Glutamatergic neuron (in vitro differentiated cells): Measurements from ENCODE around the gene ACBD6. TPM values are rescaled to one million over a fixed set of nuclear protein-coding genes. Genes with fewer than 3 reads are reported as not detected.

Experiments
- DNase-seq: peaks from one replicate; pipeline ENCODE4 v3.0.0; 2022
- H3K27ac Mint-ChIP-seq: one replicate; pipeline ENCODE4 v1.8.0; 2020; ENCODE audit warnings: mild to moderate bottlenecking, mixed read lengths, inconsistent platforms; ENCODE audit not compliant: unreplicated experiment
- H3K27me3 Mint-ChIP-seq: one replicate; pipeline ENCODE4 v1.8.0; 2020; ENCODE audit warnings: mild to moderate bottlenecking, moderate library complexity, mixed read lengths, inconsistent platforms; ENCODE audit not compliant: unreplicated experiment
- H3K36me3 Mint-ChIP-seq: one replicate; pipeline ENCODE4 v1.8.0; 2020; ENCODE audit warnings: mild to moderate bottlenecking, mixed read lengths, inconsistent platforms; ENCODE audit not compliant: unreplicated experiment
- H3K4me1 Mint-ChIP-seq: one replicate; pipeline ENCODE4 v1.8.0; 2020; ENCODE audit warnings: mild to moderate bottlenecking, low read depth, mixed read lengths, inconsistent platforms; ENCODE audit not compliant: unreplicated experiment
- H3K4me3 Mint-ChIP-seq: one replicate; pipeline ENCODE4 v1.8.0; 2020; ENCODE audit warnings: mild to moderate bottlenecking, mixed read lengths, inconsistent platforms; ENCODE audit not compliant: unreplicated experiment
- H3K9me3 Mint-ChIP-seq: one replicate; pipeline ENCODE4 v1.8.0; 2020; ENCODE audit warnings: mild to moderate bottlenecking, moderate library complexity, mixed read lengths, inconsistent platforms; ENCODE audit not compliant: unreplicated experiment
- total RNA-seq: library from RNA; stranded (reverse); fragmentation: NEBNext Ultra II Directional; extraction: Animal tissue kit (Norgen Biotek cat#: 25700); gene quantifications from one replicate; pipeline ENCODE4 v1.2.1, GENCODE V29; 2021; ENCODE audit not compliant: unreplicated experiment
- TF ChIP-seq, protein P1 (sequence below): fragments of 200-600 bp; sonication (generic); IDR thresholded peaks from one replicate; pipeline ENCODE4 v1.5.0; 2021; ENCODE audit not compliant: partially characterized antibody, unreplicated experiment

ACBD6 gene
- total RNA-seq, 1 donor from 2014 or later, result 52.9 TPM

DNA sequence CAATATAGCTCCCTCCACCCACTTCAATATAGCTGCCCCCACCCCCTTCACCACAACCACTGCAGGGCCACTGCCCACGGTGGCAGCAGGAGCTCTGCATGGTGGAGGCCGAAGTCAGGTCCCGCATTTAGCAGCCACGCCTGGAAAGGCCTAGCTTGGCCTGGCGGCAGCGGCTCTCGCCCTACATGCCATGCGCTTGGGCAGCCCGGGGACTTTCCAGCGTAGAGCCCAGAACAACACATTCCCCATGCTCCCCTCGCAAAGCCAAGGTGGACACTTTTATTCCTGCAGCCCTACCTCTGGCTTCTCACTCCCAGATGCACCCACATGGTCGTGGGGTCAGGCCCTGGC is 235.2 kb downstream of the ACBD6 start:
- DNase-seq, result no peak

DNA sequence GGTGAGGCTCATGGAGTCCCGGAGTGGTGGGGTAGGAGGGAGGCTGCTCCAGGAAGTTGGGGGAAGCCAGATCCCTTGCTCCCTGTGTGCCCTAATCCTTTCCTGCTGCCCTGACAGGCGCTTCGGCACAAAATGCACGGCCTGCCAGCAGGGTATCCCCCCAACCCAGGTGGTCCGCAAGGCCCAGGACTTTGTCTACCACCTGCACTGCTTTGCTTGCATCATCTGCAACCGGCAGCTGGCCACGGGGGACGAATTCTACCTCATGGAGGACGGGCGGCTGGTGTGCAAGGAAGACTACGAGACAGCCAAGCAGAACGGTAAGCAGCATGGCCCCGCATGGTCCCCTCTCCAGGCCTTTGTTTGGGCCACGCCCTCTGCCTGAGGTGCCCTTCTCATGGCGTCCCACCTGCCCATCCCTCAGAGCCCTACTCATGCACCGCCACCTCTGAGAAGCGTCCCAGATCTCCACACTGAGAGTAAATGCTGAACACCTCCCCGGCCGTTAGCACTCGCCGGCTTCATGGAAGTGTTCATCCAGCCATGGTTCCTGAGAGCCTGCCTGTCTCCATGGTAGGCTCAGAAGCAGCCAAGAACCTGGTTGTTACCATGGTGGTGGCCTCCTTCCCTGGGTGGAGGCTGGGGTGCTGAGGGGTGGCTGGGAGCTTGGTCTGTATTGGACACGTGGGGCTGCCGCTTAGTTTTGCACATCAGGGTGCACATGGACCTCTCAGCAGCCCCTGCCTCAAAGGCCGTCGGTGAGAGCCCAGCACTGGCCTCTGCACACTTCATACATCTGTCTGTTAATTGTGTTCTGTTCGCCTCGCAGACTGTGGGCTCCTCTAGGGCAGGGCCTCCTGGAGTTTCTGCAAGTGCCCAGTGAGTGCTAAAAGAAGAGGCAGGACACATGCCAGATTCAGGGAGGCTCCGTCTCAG is 235.8 kb downstream of the ACBD6 start:
- no peaks in the 10 kb centered on the region for H3K36me3 Mint-ChIP-seq
- TF ChIP-seq, protein P1, sequence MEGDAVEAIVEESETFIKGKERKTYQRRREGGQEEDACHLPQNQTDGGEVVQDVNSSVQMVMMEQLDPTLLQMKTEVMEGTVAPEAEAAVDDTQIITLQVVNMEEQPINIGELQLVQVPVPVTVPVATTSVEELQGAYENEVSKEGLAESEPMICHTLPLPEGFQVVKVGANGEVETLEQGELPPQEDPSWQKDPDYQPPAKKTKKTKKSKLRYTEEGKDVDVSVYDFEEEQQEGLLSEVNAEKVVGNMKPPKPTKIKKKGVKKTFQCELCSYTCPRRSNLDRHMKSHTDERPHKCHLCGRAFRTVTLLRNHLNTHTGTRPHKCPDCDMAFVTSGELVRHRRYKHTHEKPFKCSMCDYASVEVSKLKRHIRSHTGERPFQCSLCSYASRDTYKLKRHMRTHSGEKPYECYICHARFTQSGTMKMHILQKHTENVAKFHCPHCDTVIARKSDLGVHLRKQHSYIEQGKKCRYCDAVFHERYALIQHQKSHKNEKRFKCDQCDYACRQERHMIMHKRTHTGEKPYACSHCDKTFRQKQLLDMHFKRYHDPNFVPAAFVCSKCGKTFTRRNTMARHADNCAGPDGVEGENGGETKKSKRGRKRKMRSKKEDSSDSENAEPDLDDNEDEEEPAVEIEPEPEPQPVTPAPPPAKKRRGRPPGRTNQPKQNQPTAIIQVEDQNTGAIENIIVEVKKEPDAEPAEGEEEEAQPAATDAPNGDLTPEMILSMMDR, result no peak
- H3K27ac Mint-ChIP-seq, result no peak overlapping the region
- no peak for DNase-seq
- H3K4me3 Mint-ChIP-seq, result no peak overlapping the region
- peaks cover 29% of the 10 kb centered on the region for H3K4me1 Mint-ChIP-seq
- H3K9me3 Mint-ChIP-seq, result peaks cover 2% of the 10 kb centered on the region
- no peaks in the 10 kb centered on the region for H3K27me3 Mint-ChIP-seq

More for the DNA sequence above, 235.2 kb downstream of the ACBD6 start:
- no peak overlapping the region for H3K27ac Mint-ChIP-seq
- TF ChIP-seq, protein P1, result no peak
- no peak overlapping the region for H3K4me3 Mint-ChIP-seq
- H3K27me3 Mint-ChIP-seq, result no peaks in the 10 kb centered on the region
- no peaks in the 10 kb centered on the region for H3K36me3 Mint-ChIP-seq
- H3K9me3 Mint-ChIP-seq, result peaks cover 2% of the 10 kb centered on the region
- H3K4me1 Mint-ChIP-seq, result peaks cover 29% of the 10 kb centered on the region

DNA sequence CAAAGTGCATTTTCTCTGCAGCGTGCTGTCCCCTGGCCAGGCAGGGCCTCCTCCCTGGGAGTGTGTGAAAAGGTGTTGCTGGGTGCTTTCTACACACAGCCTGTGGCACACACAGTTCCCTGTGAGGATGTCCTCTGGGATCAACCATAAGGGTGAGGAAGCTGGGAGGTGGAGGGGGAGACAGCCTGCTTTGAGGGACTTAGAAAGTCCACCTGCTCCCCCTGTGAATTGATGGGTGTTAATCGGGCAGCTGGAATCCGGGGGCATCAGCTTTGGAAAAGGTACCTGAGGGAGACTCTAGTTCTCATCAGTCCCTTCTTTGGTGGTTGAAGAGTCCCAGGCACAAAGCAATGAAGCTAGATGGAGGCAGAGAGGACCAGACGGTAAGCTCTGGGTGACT is 236.5 kb downstream of the ACBD6 start:
- peaks cover 2% of the 10 kb centered on the region for H3K9me3 Mint-ChIP-seq
- TF ChIP-seq, protein P1, result no peak
- no peak overlapping the region for H3K4me3 Mint-ChIP-seq
- no peaks in the 10 kb centered on the region for H3K27me3 Mint-ChIP-seq
- peaks cover 26% of the 10 kb centered on the region for H3K4me1 Mint-ChIP-seq
- no peak for DNase-seq
- H3K36me3 Mint-ChIP-seq, result no peaks in the 10 kb centered on the region
- H3K27ac Mint-ChIP-seq, result no peak overlapping the region

DNA sequence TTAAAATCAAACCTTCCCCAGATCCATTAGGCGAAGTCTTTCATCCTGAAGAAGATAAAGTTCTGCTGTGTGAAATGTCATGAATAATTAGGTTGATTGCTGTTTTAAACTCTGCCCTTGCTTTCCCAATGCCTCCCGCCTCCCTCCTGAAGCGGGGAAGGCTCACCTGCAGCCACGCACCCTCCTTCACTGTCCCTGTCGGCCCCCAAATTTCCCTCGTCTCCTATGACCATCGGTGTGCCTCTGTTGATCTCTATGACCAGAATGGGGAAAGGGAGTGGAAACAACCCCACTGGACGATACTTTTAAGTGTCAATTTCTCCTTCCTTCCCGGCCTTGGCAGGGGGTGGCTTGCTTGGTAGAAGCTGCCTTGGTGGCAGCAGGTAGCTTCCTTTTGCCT is 237.2 kb downstream of the ACBD6 start:
- peaks cover 23% of the 10 kb centered on the region for H3K4me1 Mint-ChIP-seq

More for the DNA sequence above, 237.2 kb downstream of the ACBD6 start:
- TF ChIP-seq, protein P1, result no peak
- Mint-ChIP-seq H3K27me3 (no peaks in the 10 kb centered on the region), H3K4me3 (no peak overlapping the region), H3K9me3 (peaks cover 2% of the 10 kb centered on the region), H3K27ac (no peak overlapping the region), H3K36me3 (no peaks in the 10 kb centered on the region)
- no peak for DNase-seq
